ENCODE results near the gene GMPR2.

DNA sequence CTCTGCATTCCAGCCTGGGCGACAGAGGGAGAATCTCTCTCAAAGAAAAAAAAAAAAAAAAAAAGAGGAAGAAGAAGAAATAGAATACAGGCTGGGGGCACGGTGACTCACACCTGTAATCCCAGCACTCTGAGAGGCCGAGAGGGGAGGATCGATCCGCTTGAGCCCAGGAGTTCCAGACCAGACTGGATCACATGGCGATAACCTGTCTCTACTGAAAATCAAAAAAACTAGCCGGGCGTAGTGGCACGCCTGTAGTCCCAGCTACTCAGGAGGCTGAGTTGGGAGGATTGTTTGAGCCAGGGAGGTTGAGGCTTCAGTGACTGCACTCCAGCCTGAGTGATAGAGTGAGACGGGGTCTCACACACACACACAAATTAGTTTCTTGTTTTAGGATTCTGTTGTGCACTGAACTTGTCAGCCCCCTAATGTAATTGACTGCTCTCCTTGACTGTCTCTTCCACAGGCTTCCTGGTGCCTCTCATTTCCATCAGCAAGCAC lies 10.7 kb downstream of the GMPR2 start:
- TF ChIP-seq CTCF (conservative IDR thresholded peaks at IDR 0.05; ENCODE audit: low read depth, low read length), result no peak
- no peak for TF ChIP-seq POLR2A (IDR thresholded peaks at IDR 0.05; ENCODE audit: low read depth, low read length)
- no peak for TF ChIP-seq RCOR1 (IDR thresholded peaks at IDR 0.05; ENCODE audit: insufficient replicate concordance, low read length)
- TF ChIP-seq RFX5 (IDR thresholded peaks at IDR 0.05; ENCODE audit: low read depth, low read length), result no peak
- no peak for TF ChIP-seq FOS (IDR thresholded peaks at IDR 0.05; ENCODE audit: low read depth, low read length)

Measured in IMR-90 (cell line).